GM18502 (cell line): ENCODE data around the gene HOTAIR.

Experiments used
- ATAC-seq: cut with Tn5 transposase; IDR thresholded peaks from one replicate; pipeline ENCODE4 v1.9.1; 2021; ENCODE audit warnings: mild to moderate bottlenecking; ENCODE audit not compliant: unreplicated experiment, poor library complexity

Gene HOTAIR

DNA sequence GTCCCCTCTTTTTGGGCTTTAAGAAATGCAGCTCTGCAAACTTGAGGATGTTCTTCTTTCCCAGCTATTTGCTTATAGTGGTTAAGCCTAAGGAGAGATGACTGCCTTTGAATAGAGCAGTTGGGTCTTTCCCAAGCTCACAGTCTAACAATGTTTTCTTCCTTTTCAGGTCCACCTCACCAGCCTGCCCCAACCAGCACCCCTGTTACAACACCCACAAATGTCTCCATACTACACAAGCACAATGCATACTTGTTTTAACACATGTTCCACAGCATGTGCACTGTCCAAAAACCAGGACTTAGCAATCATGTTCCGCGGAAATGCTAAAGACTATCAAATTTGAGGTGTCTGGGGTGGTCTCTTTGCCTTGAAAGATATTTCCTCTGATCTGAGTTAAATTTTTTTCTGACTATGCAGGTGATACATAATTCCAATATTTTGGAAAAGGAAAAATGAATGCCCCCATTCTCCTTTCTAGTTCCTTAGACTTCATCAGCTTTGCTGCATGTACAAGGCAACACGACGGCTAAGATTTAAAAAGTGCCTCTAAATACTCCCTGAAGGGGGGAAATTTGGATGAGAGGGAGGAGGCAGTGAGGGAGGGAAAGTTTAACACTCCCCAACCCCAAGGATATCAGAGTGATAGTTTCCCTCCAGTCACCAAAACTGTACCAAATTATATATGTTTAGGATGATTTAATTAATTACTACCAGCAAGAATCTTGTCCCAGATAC, 42.7 kb downstream of the HOTAIR start:
- ATAC-seq = no peak

DNA sequence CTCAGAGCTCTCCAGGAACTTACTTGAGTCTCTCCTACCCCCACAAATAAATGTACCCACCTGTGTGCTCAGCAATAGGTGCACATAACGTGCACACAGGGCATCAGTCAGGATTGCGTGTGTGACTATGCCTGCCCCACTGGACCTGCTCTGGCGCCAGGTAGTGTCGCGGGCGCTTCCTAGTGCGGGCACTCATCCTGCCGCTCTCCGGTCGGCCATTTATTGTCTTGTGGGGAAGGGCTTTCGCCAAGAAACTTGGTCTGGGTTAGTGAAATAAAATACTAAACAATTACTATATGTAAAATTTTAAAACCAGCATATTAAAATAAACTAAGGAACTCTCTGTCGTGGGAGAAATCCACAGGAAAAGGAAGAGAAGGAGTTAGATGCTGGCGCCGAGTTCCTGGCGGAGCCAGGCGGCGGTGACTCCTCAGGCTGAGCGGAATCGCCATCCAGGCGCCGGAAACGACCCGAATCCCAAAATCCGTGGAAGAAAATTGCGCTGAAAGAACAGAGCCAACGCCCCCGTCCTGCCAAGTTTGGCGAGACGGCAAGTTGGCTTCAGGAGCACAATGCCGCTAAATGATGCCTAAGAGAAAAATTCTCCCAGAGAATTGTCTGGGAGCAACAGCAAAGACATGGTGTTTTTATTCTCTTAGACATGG, 44.0 kb downstream of the HOTAIR start:
- ATAC-seq = no peak

DNA sequence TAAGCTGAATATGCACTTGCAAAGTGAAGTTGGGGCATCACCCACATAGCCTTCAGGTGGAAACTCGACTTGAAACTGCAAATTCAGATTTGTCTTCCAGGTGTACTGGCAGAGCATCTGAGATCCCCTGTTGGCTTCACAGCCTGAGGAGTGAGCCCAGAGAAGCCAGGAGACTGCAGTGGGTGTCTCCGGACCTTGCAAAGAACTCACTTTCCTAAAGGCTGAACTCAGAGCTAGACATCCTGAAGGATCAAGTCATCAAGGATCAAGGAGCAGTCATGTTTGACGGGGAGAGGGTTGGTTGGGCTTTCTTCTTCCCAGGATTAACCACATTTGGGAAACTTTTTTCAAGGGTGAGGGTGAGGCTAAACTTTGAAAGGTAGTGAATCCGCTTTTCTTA, 45.2 kb downstream of the HOTAIR start:
- ATAC-seq = no peak

DNA sequence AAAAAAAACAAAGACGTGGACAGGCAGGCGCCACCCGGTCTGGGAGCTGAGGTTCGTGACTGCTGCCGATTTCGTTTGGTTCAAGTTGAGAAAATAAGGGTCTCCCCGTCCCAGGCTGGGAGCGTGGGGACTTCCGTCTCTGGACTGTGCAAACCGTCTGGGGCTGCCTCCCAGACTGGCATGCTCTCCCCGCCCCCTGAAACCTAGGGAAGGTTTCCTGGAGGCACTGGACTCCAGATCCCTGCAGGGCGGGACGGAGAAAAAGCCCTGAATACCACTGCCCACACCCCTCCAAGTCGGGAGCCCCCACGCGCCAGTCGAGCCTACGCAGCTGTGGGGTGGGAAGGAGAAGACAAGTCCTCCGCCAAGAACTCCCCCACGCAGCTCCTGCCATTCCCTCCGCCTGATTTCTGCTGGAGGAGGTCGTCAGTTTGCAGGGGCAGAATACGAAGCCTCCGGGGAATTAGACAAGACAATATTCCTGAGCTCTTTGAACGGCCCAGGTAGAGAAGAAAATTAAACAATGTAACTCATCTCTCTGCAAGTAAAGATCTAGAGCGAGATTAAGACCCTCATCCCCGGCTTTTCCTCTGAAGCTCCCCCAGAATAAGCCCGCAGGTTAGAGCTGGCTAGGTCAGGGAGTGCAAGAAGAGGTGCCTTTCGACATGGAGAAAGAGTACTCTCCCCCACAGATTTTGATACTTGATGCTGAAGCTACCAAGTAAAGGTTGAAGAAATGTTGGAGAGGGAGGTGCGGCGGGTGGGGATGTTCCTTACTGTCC, 46.5 kb downstream of the HOTAIR start:
- ATAC-seq = no peak

DNA sequence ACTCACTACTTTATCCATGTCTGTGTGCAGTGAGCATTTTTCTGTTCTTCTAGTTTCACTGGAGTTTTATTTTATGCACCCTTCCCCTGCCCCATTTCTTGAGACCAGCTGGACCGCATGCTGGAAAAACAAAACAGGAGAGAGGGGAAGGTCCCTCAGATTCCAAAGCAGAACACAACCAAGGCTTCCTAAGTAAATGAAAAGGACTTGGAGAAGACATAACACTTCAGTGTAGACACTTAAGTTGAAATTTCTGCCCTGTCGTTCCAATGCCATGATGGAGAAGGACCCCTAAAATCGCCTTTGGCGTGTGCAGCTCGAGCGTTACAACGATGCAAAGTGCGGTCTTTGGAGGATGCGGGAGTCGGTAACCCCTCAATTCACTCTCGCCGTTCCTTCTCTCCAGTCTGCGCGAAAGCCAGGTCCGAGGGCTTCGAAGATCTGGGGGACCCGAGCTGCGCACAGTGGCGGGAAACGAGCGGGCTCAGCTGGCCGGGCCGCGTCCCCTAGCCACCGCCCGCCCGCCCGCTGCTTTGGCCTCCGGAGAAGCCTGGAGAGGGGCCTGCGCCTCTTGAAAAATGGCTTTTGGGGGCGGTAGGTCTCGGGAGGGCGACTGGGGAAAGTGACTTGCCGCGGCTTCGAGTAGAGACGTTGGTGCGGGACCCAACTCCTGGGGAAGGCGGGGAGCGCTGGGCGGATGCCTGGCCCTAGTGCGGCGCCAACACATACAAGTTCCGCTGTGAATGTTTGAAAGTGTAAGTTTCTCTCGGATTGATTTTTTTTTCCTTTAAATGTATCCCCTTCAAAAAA, 47.3 kb downstream of the HOTAIR start:
- no peak for ATAC-seq

DNA sequence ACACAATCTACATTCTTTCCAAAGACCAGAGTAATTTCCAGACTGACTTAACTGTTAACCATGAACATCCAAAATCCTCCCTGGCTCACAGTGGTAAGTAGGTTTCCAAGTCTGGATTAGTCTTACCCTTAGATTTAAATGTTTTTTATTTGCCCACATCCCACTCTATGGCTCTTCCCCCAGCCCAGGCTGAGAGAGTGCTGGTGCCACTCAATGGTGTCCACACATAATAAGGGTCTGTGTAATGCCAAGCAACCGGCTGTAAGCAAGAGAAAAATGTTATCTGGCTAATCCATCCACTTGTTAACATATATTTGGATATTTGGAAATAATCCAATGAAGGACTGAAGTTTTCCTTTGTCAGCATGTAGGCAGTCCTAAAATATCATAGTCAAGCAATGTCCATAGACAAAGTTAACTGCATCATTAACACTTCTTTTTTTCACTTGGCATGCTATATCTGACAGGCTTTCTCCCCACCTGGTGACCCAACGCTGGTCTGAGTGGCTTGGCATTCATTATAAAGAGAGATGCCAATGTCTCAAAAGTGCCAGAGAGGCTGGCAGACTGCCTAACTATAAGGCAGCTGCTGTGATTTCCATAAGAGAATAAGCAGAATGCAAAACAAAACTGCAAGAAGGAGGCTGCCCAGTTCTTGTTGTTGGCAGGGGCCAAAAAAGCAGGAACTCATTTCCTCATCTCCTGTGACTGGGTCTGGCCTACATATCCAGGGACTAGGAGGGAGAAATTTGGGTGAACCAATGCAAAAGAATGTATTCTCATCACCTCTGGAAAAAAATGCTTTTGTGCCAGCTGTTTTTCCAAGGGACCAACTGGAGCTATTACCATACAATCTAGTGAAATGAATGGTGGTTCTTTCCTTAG, 50.0 kb downstream of the HOTAIR start:
- ATAC-seq = no peak

DNA sequence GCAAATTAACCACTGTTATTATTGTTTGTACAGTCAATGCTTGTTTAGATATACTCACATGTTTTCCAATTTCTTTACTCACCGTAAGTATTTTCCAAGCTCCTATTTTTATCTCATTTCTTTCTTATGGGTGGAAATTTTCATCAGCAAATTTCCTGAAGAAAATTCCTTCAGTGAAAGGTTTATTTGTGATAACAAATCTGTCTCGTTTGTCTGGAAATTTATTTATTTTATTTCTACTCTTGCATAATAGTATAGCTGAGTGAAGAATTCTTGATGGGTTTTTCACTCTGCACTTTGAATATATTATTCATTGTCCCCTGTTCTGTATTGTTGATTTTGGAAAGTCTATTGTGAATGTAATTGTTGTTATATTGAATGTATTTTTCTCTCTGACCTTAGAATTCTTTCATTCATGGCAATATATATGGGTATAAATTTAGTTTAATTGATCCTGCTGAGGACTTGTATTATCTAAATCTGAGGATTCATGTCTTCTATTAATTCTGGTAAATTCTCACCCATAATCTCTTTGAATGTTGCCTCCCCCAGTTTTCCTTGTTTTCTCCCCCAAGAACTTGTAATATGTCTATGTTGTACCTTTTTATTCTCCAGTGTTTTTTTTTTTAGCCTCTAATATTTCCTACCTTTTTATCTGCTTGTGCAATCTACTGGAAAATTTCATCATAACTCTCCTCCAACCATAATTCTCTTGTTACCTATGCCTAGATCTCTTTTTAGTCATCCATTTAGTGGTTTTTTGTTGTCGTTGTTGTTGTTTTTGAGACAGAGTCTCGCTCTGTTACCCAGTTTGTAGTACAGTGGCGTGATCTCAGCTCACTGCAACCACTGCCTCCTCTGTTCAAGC, 57.7 kb downstream of the HOTAIR start:
- ATAC-seq = no peak
